OCI-LY3 (cell line): ENCODE data around the gene SIGLEC7.

Source experiments
- H2AFZ ChIP-seq: fragments of 200-600, 300-600 bp; shearing (Covaris generic); 2 replicates; pipeline ENCODE4 v1.6.0; 2014; ENCODE audit warnings: antibody characterized with exemption, low read depth, low read length
- H3K27ac ChIP-seq: fragments of 200-600, 300-600 bp; sonication (generic); 2 replicates; pipeline ENCODE4 v1.5.1; 2014; ENCODE audit warnings: mild to moderate bottlenecking, low read length, moderate library complexity, mixed read lengths
- H3K27me3 ChIP-seq: fragments of 200-600, 300-600 bp; sonication (generic); 2 replicates; pipeline ENCODE4 v1.6.1; 2014; ENCODE audit warnings: low read depth, low read length, mixed read lengths
- H3K36me3 ChIP-seq: fragments of 200-600, 300-600 bp; sonication (generic); replicated peaks from 2 replicates; pipeline ENCODE3; 2014; ENCODE audit warnings: low read depth, low read length, mixed read lengths
- H3K4me1 ChIP-seq: fragments of 300-600, 200-600 bp; sonication (generic); 2 replicates; pipeline ENCODE4 v1.6.1; 2014; ENCODE audit warnings: low read length, mixed read lengths
- H3K4me2 ChIP-seq: fragments of 200-600, 300-600 bp; sonication (generic); 2 replicates; pipeline ENCODE4 v1.6.1; 2014; ENCODE audit warnings: low read length, mixed read lengths
- H3K4me3 ChIP-seq: fragments of 300-600, 200-600 bp; sonication (generic); 2 replicates; pipeline ENCODE4 v1.5.1; 2014; ENCODE audit warnings: antibody characterized with exemption, mild to moderate bottlenecking, low read length, moderate library complexity
- H3K79me2 ChIP-seq: fragments of 300-600, 200-600 bp; shearing (Covaris generic); 2 replicates; pipeline ENCODE4 v1.6.1; 2014; ENCODE audit warnings: mild to moderate bottlenecking, low read length, mixed read lengths
- H3K9ac ChIP-seq: fragments of 300-600, 200-600 bp; shearing (Covaris generic); 2 replicates; pipeline ENCODE4 v1.6.0; 2014; ENCODE audit warnings: mild to moderate bottlenecking, low read length, moderate library complexity
- H3K9me3 ChIP-seq: fragments of 200-600, 300-600 bp; shearing (Covaris generic); 2 replicates; pipeline ENCODE4 v1.6.1; 2014; ENCODE audit warnings: low read length, mixed read lengths; ENCODE audit not compliant: insufficient read depth
- H4K20me1 ChIP-seq: fragments of 200-600, 300-600 bp; sonication (generic); 2 replicates; pipeline ENCODE4 v1.6.1; 2016; ENCODE audit warnings: low read length, mixed read lengths; ENCODE audit not compliant: insufficient read depth
- EZH2phosphoT487 ChIP-seq: fragments of 200-600 bp; shearing (Covaris generic); IDR thresholded peaks from 2 replicates; pipeline ENCODE4 v1.6.1; 2018; ENCODE audit warnings: antibody characterized with exemption, mixed run types, low read depth
- TF ChIP-seq, protein P1 (sequence below): fragments of 200-600, 300-600 bp; sonication (generic); IDR thresholded peaks from 2 replicates; pipeline ENCODE4 v1.5.1; 2014; ENCODE audit warnings: antibody characterized with exemption, low read length, low read depth

Gene SIGLEC7

GRCh38 chr19:51124729-51125128 is 17.4 kb upstream of the SIGLEC7 start, which contains the start of gene SIGLEC9:
TSS of gene SIGLEC9 (plus strand) at chr19:51124906. CDS start at chr19:51124975, 69 bp downstream.
- no peak within 1 kb of the TSS for H2AFZ ChIP-seq
- H3K79me2 ChIP-seq = no peaks in the 10 kb centered on the region
- no peak within 1 kb of the TSS for H3K9ac ChIP-seq
- H4K20me1 ChIP-seq = no peaks in the 10 kb centered on the region
- H3K27me3 ChIP-seq = peaks cover 10% of the 10 kb centered on the region
- TF ChIP-seq, protein P1, sequence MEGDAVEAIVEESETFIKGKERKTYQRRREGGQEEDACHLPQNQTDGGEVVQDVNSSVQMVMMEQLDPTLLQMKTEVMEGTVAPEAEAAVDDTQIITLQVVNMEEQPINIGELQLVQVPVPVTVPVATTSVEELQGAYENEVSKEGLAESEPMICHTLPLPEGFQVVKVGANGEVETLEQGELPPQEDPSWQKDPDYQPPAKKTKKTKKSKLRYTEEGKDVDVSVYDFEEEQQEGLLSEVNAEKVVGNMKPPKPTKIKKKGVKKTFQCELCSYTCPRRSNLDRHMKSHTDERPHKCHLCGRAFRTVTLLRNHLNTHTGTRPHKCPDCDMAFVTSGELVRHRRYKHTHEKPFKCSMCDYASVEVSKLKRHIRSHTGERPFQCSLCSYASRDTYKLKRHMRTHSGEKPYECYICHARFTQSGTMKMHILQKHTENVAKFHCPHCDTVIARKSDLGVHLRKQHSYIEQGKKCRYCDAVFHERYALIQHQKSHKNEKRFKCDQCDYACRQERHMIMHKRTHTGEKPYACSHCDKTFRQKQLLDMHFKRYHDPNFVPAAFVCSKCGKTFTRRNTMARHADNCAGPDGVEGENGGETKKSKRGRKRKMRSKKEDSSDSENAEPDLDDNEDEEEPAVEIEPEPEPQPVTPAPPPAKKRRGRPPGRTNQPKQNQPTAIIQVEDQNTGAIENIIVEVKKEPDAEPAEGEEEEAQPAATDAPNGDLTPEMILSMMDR = no peak
- no peak for TF ChIP-seq EZH2phosphoT487
- H3K4me2 ChIP-seq = no peak within 1 kb of the TSS
- H3K4me3 ChIP-seq = no peak within 1 kb of the TSS
- no peaks in the 10 kb centered on the region for H3K36me3 ChIP-seq
- no peak within 1 kb of the TSS for H3K27ac ChIP-seq
- no peaks in the 10 kb centered on the region for H3K9me3 ChIP-seq
- H3K4me1 ChIP-seq = peaks cover 5% of the 10 kb centered on the region

DNA sequence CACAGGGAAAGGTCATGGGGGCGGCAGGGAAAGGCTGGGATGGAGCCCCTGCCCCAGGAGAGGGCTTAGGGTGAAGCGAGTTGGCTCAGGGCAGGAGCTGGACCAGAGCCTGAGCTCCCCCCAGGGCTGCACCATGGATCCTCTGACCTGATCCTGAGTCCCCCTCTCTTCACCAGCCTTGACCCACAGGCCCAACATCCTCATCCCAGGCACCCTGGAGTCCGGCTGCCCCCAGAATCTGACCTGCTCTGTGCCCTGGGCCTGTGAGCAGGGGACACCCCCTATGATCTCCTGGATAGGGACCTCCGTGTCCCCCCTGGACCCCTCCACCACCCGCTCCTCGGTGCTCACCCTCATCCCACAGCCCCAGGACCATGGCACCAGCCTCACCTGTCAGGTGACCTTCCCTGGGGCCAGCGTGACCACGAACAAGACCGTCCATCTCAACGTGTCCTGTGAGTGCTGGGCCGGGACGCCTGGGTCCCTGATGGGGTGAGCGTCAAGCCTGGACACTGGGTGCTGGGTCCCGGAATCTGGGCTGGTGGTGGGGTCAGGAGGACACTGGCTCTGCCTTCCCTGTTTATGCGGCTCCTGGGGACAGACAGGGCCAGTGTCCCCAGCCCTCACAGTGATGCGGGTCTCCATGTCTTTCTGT is 16.6 kb upstream of the SIGLEC7 start:
- Histone ChIP-seq H3K4me2 (no peak overlapping the region), H3K9ac (no peak overlapping the region), H3K36me3 (no peaks in the 10 kb centered on the region), H3K4me1 (peaks cover 5% of the 10 kb centered on the region), H3K27ac (no peak overlapping the region), H4K20me1 (no peaks in the 10 kb centered on the region), H3K9me3 (no peaks in the 10 kb centered on the region), H3K4me3 (no peak overlapping the region), H3K79me2 (no peaks in the 10 kb centered on the region), H2AFZ (no peak overlapping the region), H3K27me3 (peaks cover 17% of the 10 kb centered on the region)
- TF ChIP-seq, protein P1 = no peak
- TF ChIP-seq EZH2phosphoT487 = no peak

DNA sequence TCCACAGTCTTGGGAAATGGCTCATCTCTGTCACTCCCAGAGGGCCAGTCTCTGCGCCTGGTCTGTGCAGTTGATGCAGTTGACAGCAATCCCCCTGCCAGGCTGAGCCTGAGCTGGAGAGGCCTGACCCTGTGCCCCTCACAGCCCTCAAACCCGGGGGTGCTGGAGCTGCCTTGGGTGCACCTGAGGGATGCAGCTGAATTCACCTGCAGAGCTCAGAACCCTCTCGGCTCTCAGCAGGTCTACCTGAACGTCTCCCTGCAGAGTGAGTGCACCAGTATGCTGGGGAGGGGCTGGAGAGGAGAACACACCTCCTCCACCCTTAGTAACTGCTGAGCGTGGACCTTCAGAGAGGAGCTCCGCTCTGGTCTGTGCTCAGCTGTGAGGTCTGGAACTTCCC is 15.1 kb upstream of the SIGLEC7 start:
- TF ChIP-seq, protein P1 = no peak
- no peak for TF ChIP-seq EZH2phosphoT487
- Histone ChIP-seq H3K79me2 (no peaks in the 10 kb centered on the region), H3K27me3 (peaks cover 22% of the 10 kb centered on the region), H3K4me1 (peaks cover 7% of the 10 kb centered on the region), H3K27ac (no peak overlapping the region), H3K4me2 (no peak overlapping the region), H3K9ac (no peak overlapping the region), H2AFZ (no peak overlapping the region), H3K36me3 (no peaks in the 10 kb centered on the region), H3K9me3 (no peaks in the 10 kb centered on the region), H4K20me1 (no peaks in the 10 kb centered on the region), H3K4me3 (no peak overlapping the region)

DNA sequence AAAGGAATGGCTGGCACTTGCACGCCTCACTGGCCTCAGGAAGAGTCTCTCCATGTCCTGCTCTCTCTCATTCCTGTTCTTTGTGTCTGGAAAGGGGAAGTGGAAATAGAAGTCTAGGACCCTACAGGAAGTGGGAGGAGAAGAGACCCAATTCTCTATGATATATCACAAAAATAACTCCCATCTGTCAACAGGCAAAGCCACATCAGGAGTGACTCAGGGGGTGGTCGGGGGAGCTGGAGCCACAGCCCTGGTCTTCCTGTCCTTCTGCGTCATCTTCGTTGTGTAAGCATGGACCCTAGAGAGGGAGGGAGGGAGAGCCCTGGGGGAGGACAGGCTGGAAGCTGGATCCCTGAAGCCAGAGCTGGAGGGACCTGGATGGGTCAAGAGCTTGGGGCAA is 14.3 kb upstream of the SIGLEC7 start:
- Histone ChIP-seq H3K36me3 (no peaks in the 10 kb centered on the region), H2AFZ (no peak overlapping the region), H3K79me2 (no peaks in the 10 kb centered on the region), H4K20me1 (no peaks in the 10 kb centered on the region), H3K9ac (no peak overlapping the region), H3K27ac (no peak overlapping the region), H3K4me2 (no peak overlapping the region), H3K4me3 (no peak overlapping the region), H3K4me1 (peaks cover 8% of the 10 kb centered on the region), H3K9me3 (no peaks in the 10 kb centered on the region), H3K27me3 (peaks cover 22% of the 10 kb centered on the region)
- TF ChIP-seq, protein P1 = no peak
